Measurements from ENCODE around the gene UBR1.
"Not testable (repeated sequence)": the region's sequence is repeated elsewhere in the genome, so short reads cannot be mapped to it uniquely, and the experiment has no call there.

Gene UBR1

GRCh38 chr15:42984493-42985034 lies 121.3 kb downstream of the UBR1 start:
- no peak for TF ChIP-seq CTCF (conservative IDR thresholded peaks at IDR 0.05; ENCODE audit: control insufficient read depth, insufficient read depth, low read depth, low read length)
- DNase-seq (ENCODE audit: low read depth), result no peak

GRCh38 chr15:42979113-42979512 lies 126.7 kb downstream of the UBR1 start:
- DNase-seq (ENCODE audit: low read depth), result peak; percentile 44

More at GRCh38 chr15:42984493-42985034, 121.3 kb downstream of the UBR1 start:
- no peak overlapping the region for H3K4me3 ChIP-seq (ENCODE audit: control insufficient read depth, low read depth, low read length)

GRCh38 chr15:42974202-42974862 lies 131.5 kb downstream of the UBR1 start:
- no peak for TF ChIP-seq CTCF (conservative IDR thresholded peaks at IDR 0.05; ENCODE audit: control insufficient read depth, insufficient read depth, low read depth, low read length)

More at GRCh38 chr15:42979113-42979512, 126.7 kb downstream of the UBR1 start:
- H3K4me3 ChIP-seq (ENCODE audit: control insufficient read depth, low read depth, low read length), result not testable (repeated sequence)

GRCh38 chr15:42973114-42973513 lies 132.7 kb downstream of the UBR1 start:
- no peak for TF ChIP-seq CTCF (conservative IDR thresholded peaks at IDR 0.05; ENCODE audit: control insufficient read depth, insufficient read depth, low read depth, low read length)
- H3K4me3 ChIP-seq (ENCODE audit: control insufficient read depth, low read depth, low read length), result no peak overlapping the region
- DNase-seq (ENCODE audit: low read depth), result no peak

More at GRCh38 chr15:42974202-42974862, 131.5 kb downstream of the UBR1 start:
- DNase-seq (ENCODE audit: low read depth), result no peak
- no peak overlapping the region for H3K4me3 ChIP-seq (ENCODE audit: control insufficient read depth, low read depth, low read length)

GRCh38 chr15:42971830-42972229 lies 134.0 kb downstream of the UBR1 start:
- TF ChIP-seq CTCF (conservative IDR thresholded peaks at IDR 0.05; ENCODE audit: control insufficient read depth, insufficient read depth, low read depth, low read length), result no peak
- H3K4me3 ChIP-seq (ENCODE audit: control insufficient read depth, low read depth, low read length), result no peak overlapping the region
- DNase-seq (ENCODE audit: low read depth), result no peak

GRCh38 chr15:42964476-42964875 lies 141.4 kb downstream of the UBR1 start:
- no peak for TF ChIP-seq CTCF (conservative IDR thresholded peaks at IDR 0.05; ENCODE audit: control insufficient read depth, insufficient read depth, low read depth, low read length)
- no peak overlapping the region for H3K4me3 ChIP-seq (ENCODE audit: control insufficient read depth, low read depth, low read length)
- DNase-seq (ENCODE audit: low read depth), result no peak

GRCh38 chr15:42955518-42955917 lies 150.3 kb downstream of the UBR1 start:
- peak; percentile 73 for DNase-seq (ENCODE audit: low read depth)
- no peak for TF ChIP-seq CTCF (conservative IDR thresholded peaks at IDR 0.05; ENCODE audit: control insufficient read depth, insufficient read depth, low read depth, low read length)
- H3K4me3 ChIP-seq (ENCODE audit: control insufficient read depth, low read depth, low read length), result no peak overlapping the region

Measured in fibroblast of mammary gland (primary cell).